Activated CD4-positive, alpha-beta T cell treated with anti-CD3 and anti-CD28 coated beads, Interleukin-2, amount 10 ng/mL, durations not matched to agents 7 days and 5 days (primary cell): ENCODE results near the gene ZRANB3. TPM values are rescaled to one million over a fixed set of nuclear protein-coding genes. Genes with fewer than 3 reads are reported as not detected.
"Not testable (repeated sequence)": the region's sequence is repeated elsewhere in the genome, so short reads cannot be mapped to it uniquely, and the experiment has no call there.

Experiments
- CTCF ChIA-PET: fragments of 350-600 bp; sonication (Branson Sonifier 250); formaldehyde crosslinking; loops from one replicate; lab custom pipeline; 2021; ENCODE audit warnings: antibody characterized with exemption; lab: Charles Lee
- POLR2A ChIA-PET: fragments of 350-600 bp; sonication (Branson Sonifier 250); formaldehyde crosslinking; loops from one replicate; lab custom pipeline; 2021; ENCODE audit warnings: antibody characterized with exemption; lab: Charles Lee
- DNase-seq: peaks from one replicate; pipeline ENCODE4 v3.0.0-alpha.2; 2020
- H3K27ac Mint-ChIP-seq: one replicate; pipeline ENCODE4 v1.8.0; 2021; ENCODE audit warnings: mild to moderate bottlenecking, moderate library complexity, mixed read lengths
- H3K27me3 Mint-ChIP-seq: one replicate; pipeline ENCODE4 v1.8.0; 2021; ENCODE audit warnings: mixed read lengths
- H3K36me3 Mint-ChIP-seq: one replicate; pipeline ENCODE4 v1.8.0; 2021; ENCODE audit warnings: low read depth, mixed read lengths
- H3K4me1 Mint-ChIP-seq: one replicate; pipeline ENCODE4 v1.8.0; 2021; ENCODE audit warnings: mixed read lengths
- H3K4me3 Mint-ChIP-seq: one replicate; pipeline ENCODE4 v1.8.0; 2021; ENCODE audit warnings: mild to moderate bottlenecking, moderate library complexity, mixed read lengths
- H3K9me3 Mint-ChIP-seq: one replicate; pipeline ENCODE4 v1.8.0; 2021; ENCODE audit warnings: mixed read lengths
- total RNA-seq, 2 experiments: library from RNA; stranded (reverse); gene quantifications; one replicate each; pipeline ENCODE4 v1.2.3, GENCODE V29; 2021

ZRANB3 gene
- total RNA-seq, 2 experiments from 2014 or later = 6.5 to 7.4 TPM

DNA sequence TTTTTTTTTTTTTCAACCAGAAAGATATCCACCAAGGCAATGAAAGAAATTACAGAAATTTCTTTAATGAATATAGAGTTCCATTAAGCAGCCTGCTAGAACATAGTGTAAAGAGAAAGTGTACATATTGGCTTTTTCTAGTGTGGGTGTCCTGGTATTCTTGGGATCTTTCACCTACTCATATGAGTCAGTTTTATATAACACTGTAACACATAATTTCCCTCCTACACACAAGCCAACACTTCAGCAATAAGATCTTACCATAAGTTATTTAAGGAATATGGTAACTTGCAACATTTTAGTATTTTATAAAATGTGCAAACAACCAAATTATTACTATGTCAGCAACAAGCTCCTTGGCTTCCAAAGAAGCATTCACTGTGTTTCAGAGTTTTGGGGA, 59.9 kb downstream of the ZRANB3 start:
- Mint-ChIP-seq H3K27ac (no peak overlapping the region), H3K4me3 (no peak overlapping the region), H3K4me1 (no peaks in the 10 kb centered on the region), H3K36me3 (no peaks in the 10 kb centered on the region), H3K27me3 (no peaks in the 10 kb centered on the region), H3K9me3 (no peaks in the 10 kb centered on the region)
- POLR2A ChIA-PET = no interaction called here
- CTCF ChIA-PET = no interaction called here
- DNase-seq = no peak

DNA sequence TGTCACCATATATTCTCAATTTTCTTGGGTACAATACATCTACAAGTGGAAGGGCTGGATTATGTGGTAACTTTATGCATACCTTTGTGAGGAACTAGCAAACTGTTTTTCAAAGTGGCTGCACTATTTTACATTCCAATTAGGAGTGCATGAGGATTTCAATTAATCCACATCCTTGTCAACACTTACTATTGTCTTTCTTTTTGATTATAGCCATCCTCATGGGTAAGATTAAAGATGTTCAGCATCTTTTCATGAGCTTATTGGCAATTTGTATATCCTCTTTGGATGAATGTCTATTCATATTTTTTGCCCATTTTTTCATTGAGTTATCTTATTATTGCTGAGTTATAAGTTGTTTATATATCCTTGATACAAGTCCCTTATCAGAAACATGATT, 73.7 kb downstream of the ZRANB3 start:
- H3K27me3 Mint-ChIP-seq = no peaks in the 10 kb centered on the region
- POLR2A ChIA-PET = no interaction called here
- H3K4me1 Mint-ChIP-seq = no peaks in the 10 kb centered on the region
- H3K9me3 Mint-ChIP-seq = peaks cover 22% of the 10 kb centered on the region
- CTCF ChIA-PET = no interaction called here
- H3K27ac Mint-ChIP-seq = no peak overlapping the region
- H3K4me3 Mint-ChIP-seq = no peak overlapping the region
- peaks cover 7% of the 10 kb centered on the region for H3K36me3 Mint-ChIP-seq
- DNase-seq = no peak

DNA sequence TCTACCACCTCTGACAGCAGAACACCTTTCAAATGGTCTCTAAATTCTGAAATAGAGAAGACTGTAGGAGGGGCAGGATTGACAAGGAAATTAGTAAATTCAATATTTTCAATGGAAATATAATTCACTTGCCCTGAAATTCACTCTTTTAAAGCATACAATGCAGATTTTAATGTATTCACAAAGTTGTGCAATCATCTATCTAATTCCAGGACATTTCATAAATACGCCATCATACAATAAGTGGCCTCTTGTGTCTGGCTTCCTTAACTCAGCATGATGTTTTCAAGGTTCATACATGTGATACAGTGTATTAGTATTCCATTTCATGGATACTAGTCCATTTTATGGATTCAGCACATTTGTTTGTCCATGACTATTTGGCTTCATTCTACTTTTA, 74.2 kb downstream of the ZRANB3 start:
- CTCF ChIA-PET = interaction anchor here (1.7 kb wide), 1 partner anchor 10 kb away, joined by 3 read pairs; no protein-coding TSS in a partner anchor
- Mint-ChIP-seq H3K9me3 (peaks cover 25% of the 10 kb centered on the region), H3K36me3 (peaks cover 7% of the 10 kb centered on the region), H3K27me3 (no peaks in the 10 kb centered on the region), H3K4me1 (no peaks in the 10 kb centered on the region), H3K4me3 (no peak overlapping the region), H3K27ac (no peak overlapping the region)
- no peak for DNase-seq
- POLR2A ChIA-PET = no interaction called here

DNA sequence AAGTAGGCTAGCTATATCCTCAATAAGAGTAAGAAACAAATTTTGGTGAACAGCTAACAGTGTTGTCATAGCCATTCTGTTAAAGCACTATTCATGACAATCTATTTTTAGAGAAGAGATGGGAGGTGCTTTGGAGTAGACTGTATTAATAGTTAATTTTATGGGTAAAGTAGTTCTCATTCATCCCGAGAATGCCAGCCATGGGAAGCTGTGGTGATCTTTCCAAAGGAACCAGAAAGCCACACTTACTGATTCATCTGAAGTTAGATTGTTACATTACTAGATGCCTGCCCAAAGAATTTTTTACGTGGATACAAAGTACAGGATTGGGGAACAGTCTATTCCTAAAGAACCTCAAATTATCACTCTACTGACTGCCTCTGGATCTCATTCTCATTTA, 74.6 kb downstream of the ZRANB3 start:
- Mint-ChIP-seq H3K9me3 (peaks cover 30% of the 10 kb centered on the region), H3K27ac (no peak overlapping the region), H3K4me1 (no peaks in the 10 kb centered on the region), H3K36me3 (peaks cover 7% of the 10 kb centered on the region), H3K27me3 (no peaks in the 10 kb centered on the region), H3K4me3 (no peak overlapping the region)
- CTCF ChIA-PET = interaction anchor here (1.7 kb wide), 1 partner anchor 10 kb away, joined by 3 read pairs; no protein-coding TSS in a partner anchor
- DNase-seq = no peak
- POLR2A ChIA-PET = no interaction called here

DNA sequence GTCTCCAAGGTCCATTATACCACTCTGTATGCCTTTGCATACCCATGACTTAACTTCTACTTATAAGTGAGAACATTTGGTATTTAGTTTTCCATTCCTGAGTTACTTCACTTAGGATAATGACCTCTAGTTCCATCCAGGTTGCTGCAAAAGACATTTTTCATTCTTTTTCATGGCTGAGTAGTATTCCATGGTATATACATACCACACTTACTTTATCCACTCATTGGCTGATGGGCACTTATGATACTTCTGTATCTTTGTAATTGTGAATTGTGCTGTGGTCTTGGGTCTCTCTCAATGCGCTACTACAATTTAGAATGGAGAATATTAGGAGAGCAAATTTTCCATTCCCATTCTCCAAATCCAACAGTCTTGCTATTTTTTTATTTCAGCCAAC, 76.4 kb downstream of the ZRANB3 start:
- Mint-ChIP-seq H3K36me3 (peaks cover 7% of the 10 kb centered on the region), H3K27ac (no peak overlapping the region), H3K4me1 (no peaks in the 10 kb centered on the region), H3K9me3 (peaks cover 34% of the 10 kb centered on the region), H3K27me3 (no peaks in the 10 kb centered on the region), H3K4me3 (no peak overlapping the region)
- ChIA-PET POLR2A (no interaction called here), CTCF (no interaction called here)
- DNase-seq = no peak

DNA sequence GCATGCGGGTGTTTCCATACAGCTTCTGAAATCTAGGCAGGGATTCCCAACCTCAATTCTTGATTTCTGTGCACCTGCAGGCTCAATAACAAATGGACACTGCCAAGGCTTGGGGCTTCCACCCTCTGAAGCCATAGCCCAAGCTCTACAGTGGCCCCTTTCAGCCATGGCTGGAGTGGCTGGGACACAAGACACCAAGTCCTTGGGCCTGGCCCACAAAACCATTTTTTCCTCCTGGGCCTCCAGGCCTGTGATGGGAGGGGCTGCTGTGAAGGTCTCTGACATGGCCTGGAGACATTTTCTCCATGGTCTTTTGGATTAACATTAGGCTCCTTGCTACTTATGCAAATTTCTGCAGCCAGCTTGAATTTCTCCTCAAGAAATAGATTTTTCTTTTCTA, 78.0 kb downstream of the ZRANB3 start:
- H3K36me3 Mint-ChIP-seq, POLR2A ChIA-PET, DNase-seq: not testable (repeated sequence)

DNA sequence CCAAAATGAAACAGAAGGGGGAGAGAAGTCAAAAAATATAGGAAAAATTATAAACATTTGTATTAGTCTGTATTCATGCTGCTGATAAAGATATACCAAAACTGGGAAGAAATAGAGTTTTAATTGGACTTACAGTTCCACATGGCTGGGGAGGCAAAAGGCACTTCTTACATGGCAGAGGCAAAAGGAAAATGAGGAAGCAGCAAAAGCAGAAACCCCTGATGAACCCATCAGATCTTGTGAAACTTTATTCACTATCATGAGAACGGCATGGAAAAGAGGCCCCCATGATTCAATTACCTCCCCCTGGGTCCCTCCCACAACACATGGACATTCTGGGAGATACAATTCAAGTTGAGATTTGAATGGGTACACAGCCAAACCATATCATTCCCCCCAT, 79.1 kb downstream of the ZRANB3 start:
- Mint-ChIP-seq H3K9me3 (peaks cover 34% of the 10 kb centered on the region), H3K27me3 (no peaks in the 10 kb centered on the region), H3K27ac (no peak overlapping the region), H3K36me3 (peaks cover 4% of the 10 kb centered on the region), H3K4me3 (no peak overlapping the region), H3K4me1 (no peaks in the 10 kb centered on the region)
- CTCF ChIA-PET = interaction anchor here (1.2 kb wide), 1 partner anchor 11 kb away, joined by 4 read pairs; no protein-coding TSS in a partner anchor
- POLR2A ChIA-PET = no interaction called here
- DNase-seq = no peak

More for the DNA sequence above, 78.0 kb downstream of the ZRANB3 start:
- H3K4me1 Mint-ChIP-seq, H3K4me3 Mint-ChIP-seq, H3K27ac Mint-ChIP-seq, CTCF ChIA-PET, H3K27me3 Mint-ChIP-seq: not testable (repeated sequence)
- peaks cover 34% of the 10 kb centered on the region for H3K9me3 Mint-ChIP-seq

DNA sequence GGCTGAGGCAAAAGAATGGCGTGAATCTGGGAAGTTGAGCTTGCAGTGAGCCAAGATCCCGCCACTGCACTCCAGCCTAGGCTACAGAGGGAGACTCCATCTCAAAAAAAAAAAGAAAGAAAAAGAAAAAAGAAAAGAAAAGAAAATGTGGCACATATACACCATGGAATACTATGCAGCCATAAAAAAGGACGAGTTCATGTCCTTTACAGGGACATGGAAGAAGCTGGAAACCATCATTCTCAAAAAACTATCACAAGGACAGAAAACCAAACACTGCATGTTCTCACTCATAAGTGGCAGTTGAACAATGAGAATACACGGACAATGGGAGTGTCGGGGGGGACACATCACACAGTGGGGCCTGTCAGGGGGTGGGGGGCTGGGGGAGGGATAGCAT, 88.0 kb downstream of the ZRANB3 start:
- H3K27ac Mint-ChIP-seq, CTCF ChIA-PET, H3K36me3 Mint-ChIP-seq, POLR2A ChIA-PET, H3K4me1 Mint-ChIP-seq, DNase-seq, H3K27me3 Mint-ChIP-seq, H3K4me3 Mint-ChIP-seq, H3K9me3 Mint-ChIP-seq: not testable (repeated sequence)

DNA sequence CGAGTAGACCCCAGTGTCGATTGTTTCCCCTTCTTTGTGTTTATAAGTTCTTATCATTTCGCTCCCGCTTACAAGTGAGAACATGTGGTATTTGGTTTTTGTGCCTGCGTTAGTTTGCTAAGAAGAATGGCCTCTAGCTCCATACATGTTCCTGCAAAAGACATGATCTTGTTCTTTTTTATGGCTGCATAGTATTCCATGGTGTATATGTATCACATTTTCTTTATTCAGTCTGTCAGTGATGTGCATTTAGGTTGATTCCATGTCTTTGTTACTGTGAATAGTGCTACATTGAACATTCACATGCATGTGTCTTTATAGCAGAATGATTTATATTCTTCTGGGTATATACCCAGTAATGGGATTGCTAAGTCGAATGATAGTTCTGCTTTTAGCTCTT, 95.9 kb downstream of the ZRANB3 start:
- POLR2A ChIA-PET, CTCF ChIA-PET, H3K4me3 Mint-ChIP-seq, H3K4me1 Mint-ChIP-seq, H3K27me3 Mint-ChIP-seq, H3K9me3 Mint-ChIP-seq, DNase-seq, H3K27ac Mint-ChIP-seq, H3K36me3 Mint-ChIP-seq: not testable (repeated sequence)

DNA sequence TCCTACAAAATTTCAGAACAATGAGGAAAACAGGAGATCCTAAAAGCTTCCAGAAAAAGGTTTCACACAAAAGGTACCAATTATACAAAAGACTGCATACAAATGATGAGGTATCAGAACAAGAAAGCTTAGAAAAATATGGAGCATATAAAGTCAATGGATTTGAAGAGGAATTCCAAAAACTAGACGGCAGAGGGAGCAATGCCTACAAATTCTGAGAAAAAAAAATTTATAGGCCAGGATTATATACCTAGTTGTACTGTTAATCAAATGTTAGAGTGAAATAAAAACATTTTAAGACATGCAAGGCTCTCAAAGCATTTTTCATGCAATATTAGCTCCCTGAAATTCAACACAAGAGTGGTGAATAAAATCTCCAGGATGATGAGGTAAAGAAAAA, 106.2 kb downstream of the ZRANB3 start:
- no peak for DNase-seq
- H3K27ac Mint-ChIP-seq = no peak overlapping the region
- H3K36me3 Mint-ChIP-seq = no peaks in the 10 kb centered on the region
- no peaks in the 10 kb centered on the region for H3K4me1 Mint-ChIP-seq
- ChIA-PET CTCF (no interaction called here), POLR2A (no interaction called here)
- H3K4me3 Mint-ChIP-seq = no peak overlapping the region
- peaks cover 9% of the 10 kb centered on the region for H3K9me3 Mint-ChIP-seq
- H3K27me3 Mint-ChIP-seq = no peaks in the 10 kb centered on the region

DNA sequence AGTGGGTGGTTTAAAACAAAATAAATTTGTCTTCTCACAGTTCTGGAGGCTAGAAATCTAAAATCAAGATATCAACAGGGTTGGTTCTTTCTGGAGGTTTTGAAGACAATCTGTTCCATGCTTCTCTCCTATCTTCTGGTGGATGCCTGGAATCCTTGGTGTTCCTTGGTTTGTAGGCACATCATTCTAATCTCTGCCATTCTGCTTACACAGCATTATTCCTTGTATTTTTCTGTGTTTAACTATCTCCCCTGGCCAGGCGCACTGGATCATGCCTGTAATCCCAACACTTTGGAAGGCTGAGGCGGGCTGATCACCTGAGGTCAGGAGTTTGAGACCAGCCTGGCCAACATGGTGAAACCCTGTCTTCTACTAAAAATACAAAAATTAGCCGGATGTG, 108.1 kb downstream of the ZRANB3 start:
- no peak overlapping the region for H3K4me3 Mint-ChIP-seq
- H3K4me1 Mint-ChIP-seq = no peaks in the 10 kb centered on the region

DNA sequence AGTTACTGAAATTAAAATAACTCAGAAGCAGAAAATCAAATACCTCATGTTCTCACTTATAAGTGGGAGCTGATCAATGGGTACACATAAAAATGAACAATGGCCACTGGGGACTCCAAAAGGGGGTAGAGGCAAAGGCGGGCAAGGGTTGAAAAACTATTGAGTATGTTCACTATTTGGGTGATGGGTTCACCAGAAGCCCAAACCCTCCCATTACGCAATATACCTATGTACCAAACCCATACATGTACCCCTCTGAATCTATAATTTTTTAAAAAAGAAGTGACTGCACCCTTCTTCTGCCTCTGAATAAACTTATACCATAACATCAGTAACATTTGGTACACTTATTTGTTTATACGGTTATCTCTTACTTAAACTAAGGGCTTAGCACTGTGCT, 119.4 kb downstream of the ZRANB3 start:
- Mint-ChIP-seq H3K27ac (no peak overlapping the region), H3K4me3 (no peak overlapping the region), H3K4me1 (no peaks in the 10 kb centered on the region), H3K27me3 (no peaks in the 10 kb centered on the region), H3K36me3 (no peaks in the 10 kb centered on the region), H3K9me3 (peaks cover 16% of the 10 kb centered on the region)
- CTCF ChIA-PET = no interaction called here
- POLR2A ChIA-PET = no interaction called here
- DNase-seq = no peak

More for the DNA sequence above, 108.1 kb downstream of the ZRANB3 start:
- H3K27me3 Mint-ChIP-seq = no peaks in the 10 kb centered on the region
- H3K36me3 Mint-ChIP-seq = no peaks in the 10 kb centered on the region
- ChIA-PET POLR2A (no interaction called here), CTCF (no interaction called here)
- no peak for DNase-seq
- no peak overlapping the region for H3K27ac Mint-ChIP-seq
- H3K9me3 Mint-ChIP-seq = peaks cover 12% of the 10 kb centered on the region

DNA sequence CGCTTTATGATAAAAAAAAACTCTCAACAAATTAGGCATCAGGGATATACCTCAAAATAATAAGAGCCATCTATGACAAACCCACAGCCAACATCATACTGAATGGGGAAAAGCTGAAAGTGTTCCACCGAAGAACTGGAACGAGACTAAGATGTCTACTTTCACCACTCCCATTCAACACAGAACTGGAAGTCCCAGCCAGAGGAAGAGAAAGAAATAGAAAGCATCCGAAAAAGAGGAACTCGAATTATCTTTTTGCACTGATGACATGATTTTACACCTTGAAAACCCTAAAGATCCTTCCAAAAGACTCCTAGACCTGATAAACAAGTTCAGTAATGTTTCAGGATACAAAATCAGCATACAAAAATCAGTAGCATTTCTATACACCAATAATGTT, 121.6 kb downstream of the ZRANB3 start:
- CTCF ChIA-PET = no interaction called here
- DNase-seq = no peak
- Mint-ChIP-seq H3K4me3 (no peak overlapping the region), H3K27ac (no peak overlapping the region), H3K4me1 (no peaks in the 10 kb centered on the region), H3K27me3 (no peaks in the 10 kb centered on the region), H3K9me3 (peaks cover 28% of the 10 kb centered on the region), H3K36me3 (peaks cover 2% of the 10 kb centered on the region)
- POLR2A ChIA-PET = no interaction called here

DNA sequence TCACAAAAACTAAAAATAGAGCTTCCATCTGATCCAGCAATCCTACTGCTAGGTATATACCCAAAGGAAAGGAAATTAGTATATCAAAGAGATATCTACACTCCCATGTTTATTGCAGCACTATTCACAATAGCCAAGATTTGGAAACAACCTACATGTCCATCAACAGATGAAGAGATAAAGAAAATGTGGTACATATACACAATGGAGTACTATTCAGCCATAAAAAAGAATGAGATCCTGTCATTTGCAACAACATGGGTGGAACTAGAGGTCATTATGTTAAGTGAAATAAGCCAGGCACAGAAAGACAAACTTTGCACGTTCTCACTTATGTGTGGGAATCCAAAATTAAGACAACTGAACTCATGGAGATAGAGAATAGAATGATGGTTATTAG, 134.8 kb downstream of the ZRANB3 start:
- H3K27ac Mint-ChIP-seq, H3K36me3 Mint-ChIP-seq, H3K4me1 Mint-ChIP-seq, DNase-seq, H3K27me3 Mint-ChIP-seq, H3K9me3 Mint-ChIP-seq, CTCF ChIA-PET, H3K4me3 Mint-ChIP-seq, POLR2A ChIA-PET: not testable (repeated sequence)
